Stimulated activated CD4-positive, alpha-beta T cell treated with anti-CD3 and anti-CD28 coated beads, Interleukin-15, amount 100 ng/mL, for 48 hours (primary cell): ENCODE results near the gene YWHAQ.
"Not testable (repeated sequence)": the region's sequence is repeated elsewhere in the genome, so short reads cannot be mapped to it uniquely, and the experiment has no call there.

Experiments
- DNase-seq, 2 donors: peaks; one replicate each; pipeline ENCODE4 v3.0.0-alpha.2; 2020; ENCODE audit warnings: low read depth in 2 of 2

YWHAQ gene

GRCh38 chr2:9552219-9553178 is 78.3 kb downstream of the YWHAQ start:
- DNase-seq, result no peak

GRCh38 chr2:9550859-9551391 is 79.9 kb downstream of the YWHAQ start:
- not testable (repeated sequence) for DNase-seq

GRCh38 chr2:9549420-9549819 is 81.4 kb downstream of the YWHAQ start:
- DNase-seq, result no peak

GRCh38 chr2:9548506-9548905 is 82.3 kb downstream of the YWHAQ start:
- no peak for DNase-seq

- no peak for DNase-seq
Measured at GRCh38 chr2:9547262-9547991, 83.4 kb downstream of the YWHAQ start.

GRCh38 chr2:9545502-9545901 is 85.3 kb downstream of the YWHAQ start:
- DNase-seq, result no peak

- no peak for DNase-seq
Measured at GRCh38 chr2:9543557-9543956, 87.2 kb downstream of the YWHAQ start.

- DNase-seq, result no peak
Measured at GRCh38 chr2:9539531-9539930, 91.3 kb downstream of the YWHAQ start.

- no peak for DNase-seq
Measured at GRCh38 chr2:9538000-9538507, 92.7 kb downstream of the YWHAQ start.

GRCh38 chr2:9536504-9536903 is 94.3 kb downstream of the YWHAQ start:
- DNase-seq, result no peak

GRCh38 chr2:9535177-9535576 is 95.6 kb downstream of the YWHAQ start:
- no peak for DNase-seq
